Nephron (organoid): ENCODE measurements around the gene ACAP3.
"Not testable (repeated sequence)": the region's sequence is repeated elsewhere in the genome, so short reads cannot be mapped to it uniquely, and the experiment has no call there.

Experiments
- H3K27ac Mint-ChIP-seq, 3 experiments: 2 replicates each; pipeline ENCODE4 v1.8.0; 2020; ENCODE audit warnings: mixed read lengths in 3 of 3, mild to moderate bottlenecking in 2 of 3, moderate library complexity in 1 of 3
- H3K27me3 Mint-ChIP-seq: 2 replicates; pipeline ENCODE4 v1.8.0; 2021; ENCODE audit warnings: low read depth, mild to moderate bottlenecking, moderate library complexity, mixed read lengths
- H3K36me3 Mint-ChIP-seq: 2 replicates; pipeline ENCODE4 v1.8.0; 2020; ENCODE audit warnings: low read depth, mixed read lengths
- H3K4me1 Mint-ChIP-seq: 2 replicates; pipeline ENCODE4 v1.8.0; 2020; ENCODE audit warnings: mixed read lengths
- H3K4me3 Mint-ChIP-seq, 3 experiments: 2 replicates each; pipeline ENCODE4 v1.8.0; 2020; ENCODE audit warnings: mild to moderate bottlenecking in 3 of 3, mixed read lengths in 3 of 3, moderate library complexity in 2 of 3
- H3K9me3 Mint-ChIP-seq: 2 replicates; pipeline ENCODE4 v1.8.0; 2020; ENCODE audit warnings: mixed read lengths
- CTCF ChIP-seq, 3 experiments: fragments of 200-600 bp; sonication (generic); IDR thresholded peaks; one replicate each; pipeline ENCODE4 v1.5.0; 2021; ENCODE audit warnings: antibody characterized with exemption in 3 of 3; ENCODE audit not compliant: unreplicated experiment in 3 of 3

The ACAP3 gene

GRCh38 chr1:1255611-1256010, 52.1 kb downstream of the ACAP3 start:
- Mint-ChIP-seq H3K36me3 (peaks cover 52% of the 10 kb centered on the region), H3K9me3 (no peaks in the 10 kb centered on the region), H3K27ac (no peak overlapping the region), H3K4me3 (no peak overlapping the region), H3K4me1 (no peaks in the 10 kb centered on the region), H3K27me3 (no peaks in the 10 kb centered on the region)
- TF ChIP-seq CTCF (IDR thresholded peaks at IDR 0.05; ENCODE audit: unreplicated experiment in 3 of 3) = no peak

- no peak for TF ChIP-seq CTCF (IDR thresholded peaks at IDR 0.05; ENCODE audit: unreplicated experiment in 3 of 3)
- Mint-ChIP-seq H3K9me3 (no peaks in the 10 kb centered on the region), H3K4me1 (no peaks in the 10 kb centered on the region), H3K36me3 (peaks cover 49% of the 10 kb centered on the region), H3K27me3 (no peaks in the 10 kb centered on the region), H3K27ac (no peak overlapping the region), H3K4me3 (no peak overlapping the region)
These were observed 52.7 kb downstream of the ACAP3 start for GRCh38 chr1:1255078-1255477.

GRCh38 chr1:1254667-1254998, 53.1 kb downstream of the ACAP3 start:
- peaks cover 44% of the 10 kb centered on the region for H3K36me3 Mint-ChIP-seq
- H3K4me3 Mint-ChIP-seq = no peak overlapping the region
- H3K4me1 Mint-ChIP-seq = no peaks in the 10 kb centered on the region
- TF ChIP-seq CTCF (IDR thresholded peaks at IDR 0.05; ENCODE audit: unreplicated experiment in 3 of 3) = no peak
- no peaks in the 10 kb centered on the region for H3K27me3 Mint-ChIP-seq
- no peak overlapping the region for H3K27ac Mint-ChIP-seq
- no peaks in the 10 kb centered on the region for H3K9me3 Mint-ChIP-seq

GRCh38 chr1:1253972-1254666, 53.6 kb downstream of the ACAP3 start:
- H3K27ac Mint-ChIP-seq = no peak overlapping the region
- TF ChIP-seq CTCF (IDR thresholded peaks at IDR 0.05; ENCODE audit: unreplicated experiment in 3 of 3) = no peak
- H3K36me3 Mint-ChIP-seq = peaks cover 40% of the 10 kb centered on the region
- H3K4me1 Mint-ChIP-seq = no peaks in the 10 kb centered on the region
- H3K9me3 Mint-ChIP-seq = no peaks in the 10 kb centered on the region
- H3K27me3 Mint-ChIP-seq = no peaks in the 10 kb centered on the region
- H3K4me3 Mint-ChIP-seq = no peak overlapping the region

- H3K27me3 Mint-ChIP-seq = no peaks in the 10 kb centered on the region
- no peak for TF ChIP-seq CTCF (IDR thresholded peaks at IDR 0.05; ENCODE audit: unreplicated experiment in 3 of 3)
- H3K27ac Mint-ChIP-seq = no peak overlapping the region
- H3K4me1 Mint-ChIP-seq = no peaks in the 10 kb centered on the region
- H3K36me3 Mint-ChIP-seq = peaks cover 36% of the 10 kb centered on the region
- no peak overlapping the region for H3K4me3 Mint-ChIP-seq
- no peaks in the 10 kb centered on the region for H3K9me3 Mint-ChIP-seq
These were observed 54.4 kb downstream of the ACAP3 start for GRCh38 chr1:1253314-1253713.

- Mint-ChIP-seq H3K4me1 (no peaks in the 10 kb centered on the region), H3K4me3 (no peak overlapping the region), H3K27me3 (peaks cover 9% of the 10 kb centered on the region), H3K9me3 (no peaks in the 10 kb centered on the region), H3K27ac (no peak overlapping the region), H3K36me3 (peaks cover 26% of the 10 kb centered on the region)
- no peak for TF ChIP-seq CTCF (IDR thresholded peaks at IDR 0.05; ENCODE audit: unreplicated experiment in 3 of 3)
These were observed 56.9 kb downstream of the ACAP3 start for GRCh38 chr1:1250786-1251284.

GRCh38 chr1:1248009-1248913, 59.5 kb downstream of the ACAP3 start:
- not testable (repeated sequence) for H3K4me1 Mint-ChIP-seq, H3K9me3 Mint-ChIP-seq, H3K4me3 Mint-ChIP-seq, H3K27ac Mint-ChIP-seq, H3K27me3 Mint-ChIP-seq
- peaks cover 13% of the 10 kb centered on the region for H3K36me3 Mint-ChIP-seq
